PC-9 (cell line): ENCODE measurements around the gene ALDOC.

Experiments used
- CTCF ChIP-seq: fragments of 200-600 bp; sonication (generic); conservative IDR thresholded peaks from 2 replicates; pipeline ENCODE4 v1.6.1; 2017; ENCODE audit warnings: mixed run types, antibody characterized with exemption, mild to moderate bottlenecking, moderate library complexity
- EZH2 ChIP-seq: fragments of 200-600 bp; sonication (generic); IDR thresholded peaks from 2 replicates; pipeline ENCODE4 v1.8.0; 2017; ENCODE audit warnings: antibody characterized with exemption, low read depth

GRCh38 chr17:28598799-28599310 is 22.2 kb upstream of the ALDOC start, which contains the start of gene SPAG5:
- TF ChIP-seq EZH2 = no peak
- no peak for TF ChIP-seq CTCF
